IPS-18a (cell line): ENCODE results near the gene QSOX2.

Source experiments
- H3K27ac ChIP-seq: one replicate; pipeline ENCODE4 v1.5.1; 2013; ENCODE audit warnings: low read length
- H3K27me3 ChIP-seq: one replicate; pipeline ENCODE4 v1.6.1; 2013; ENCODE audit warnings: mild to moderate bottlenecking, low read length; ENCODE audit not compliant: control insufficient read depth, insufficient read depth
- H3K36me3 ChIP-seq: one replicate; pipeline ENCODE4 v1.6.1; 2013; ENCODE audit warnings: low read depth, low read length; ENCODE audit not compliant: control insufficient read depth
- H3K4me1 ChIP-seq: one replicate; pipeline ENCODE4 v1.6.1; 2013; ENCODE audit warnings: low read depth, low read length; ENCODE audit not compliant: control insufficient read depth
- H3K4me3 ChIP-seq: one replicate; pipeline ENCODE4 v1.5.1; 2013; ENCODE audit warnings: low read length
- H3K9ac ChIP-seq: one replicate; pipeline ENCODE4 v1.6.1; 2013; ENCODE audit warnings: mild to moderate bottlenecking, low read length, moderate library complexity
- H3K9me3 ChIP-seq: one replicate; pipeline ENCODE4 v1.6.1; 2013; ENCODE audit warnings: low read depth, low read length; ENCODE audit not compliant: control insufficient read depth

Gene QSOX2

DNA sequence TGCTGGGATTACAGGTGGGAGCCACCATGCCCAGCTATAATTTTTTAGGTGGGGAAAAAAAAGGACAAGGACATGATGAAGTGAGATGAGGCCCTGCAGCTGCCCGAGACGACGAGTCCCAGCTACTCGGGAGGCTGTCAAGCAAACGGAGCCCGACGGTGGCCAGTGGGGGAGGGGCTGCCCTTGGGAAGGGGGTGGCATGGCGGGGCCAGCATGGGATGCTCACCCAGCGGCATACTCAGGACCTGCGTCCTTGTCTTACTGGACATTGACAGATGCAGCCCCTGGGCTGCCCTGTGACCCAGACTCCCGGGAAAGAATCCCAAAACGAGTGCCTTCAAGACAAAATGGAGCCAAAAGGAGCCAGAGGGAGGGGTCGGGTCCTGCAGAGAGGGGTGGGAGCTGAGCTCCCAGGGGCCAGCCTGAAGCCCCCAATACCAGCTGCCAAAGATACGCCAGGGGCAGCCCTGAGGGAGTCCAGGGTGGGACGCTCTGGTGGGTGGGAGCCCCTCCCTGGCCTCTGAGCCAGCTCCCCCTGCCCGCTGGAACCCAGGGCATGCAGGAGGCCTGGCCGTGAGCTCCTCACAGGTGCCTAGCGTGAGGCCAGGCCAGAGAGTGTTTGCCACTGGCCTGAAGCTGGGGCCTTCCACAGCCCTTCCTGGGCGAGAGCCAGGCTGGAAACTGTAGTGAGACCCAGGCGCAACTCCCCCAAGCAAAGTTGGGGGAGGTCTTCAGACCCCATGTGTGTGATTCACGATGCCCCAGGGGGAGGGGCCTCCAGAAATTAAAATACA, 42.5 kb upstream of the QSOX2 start:
- Histone ChIP-seq H3K36me3 (no peaks in the 10 kb centered on the region), H3K4me3 (no peak overlapping the region), H3K4me1 (no peaks in the 10 kb centered on the region), H3K27me3 (no peaks in the 10 kb centered on the region), H3K9me3 (no peaks in the 10 kb centered on the region), H3K9ac (no peak overlapping the region), H3K27ac (no peak overlapping the region)

DNA sequence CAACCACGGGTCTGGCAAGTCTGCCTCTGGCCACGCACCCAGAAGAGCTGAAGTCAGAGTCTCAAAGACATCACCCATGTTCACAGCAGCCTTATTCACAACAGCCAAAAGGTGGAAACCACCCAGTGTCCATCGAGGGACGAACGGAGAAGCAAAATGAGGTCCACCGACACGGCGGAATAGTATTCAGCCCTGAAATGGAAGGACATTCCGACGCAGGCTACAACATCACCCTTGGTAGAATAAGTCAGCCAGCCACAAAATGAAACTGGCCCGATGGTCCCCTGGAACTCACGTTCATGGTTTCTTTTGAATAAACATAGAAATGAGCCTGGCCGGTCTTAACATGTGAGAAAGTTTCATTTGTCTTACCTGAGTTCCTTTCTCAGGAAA, 41.4 kb upstream of the QSOX2 start:
- no peaks in the 10 kb centered on the region for H3K4me1 ChIP-seq
- no peaks in the 10 kb centered on the region for H3K27me3 ChIP-seq
- no peak overlapping the region for H3K27ac ChIP-seq
- no peaks in the 10 kb centered on the region for H3K36me3 ChIP-seq
- H3K4me3 ChIP-seq: no peak overlapping the region
- no peak overlapping the region for H3K9ac ChIP-seq
- no peaks in the 10 kb centered on the region for H3K9me3 ChIP-seq

GRCh38 chr9:136286359-136286986, 40.9 kb upstream of the QSOX2 start:
- Histone ChIP-seq H3K36me3 (no peaks in the 10 kb centered on the region), H3K9ac (no peak overlapping the region), H3K27me3 (no peaks in the 10 kb centered on the region), H3K9me3 (no peaks in the 10 kb centered on the region), H3K4me1 (no peaks in the 10 kb centered on the region), H3K27ac (no peak overlapping the region), H3K4me3 (no peak overlapping the region)

- H3K27me3 ChIP-seq: no peaks in the 10 kb centered on the region
- H3K36me3 ChIP-seq: no peaks in the 10 kb centered on the region
- H3K4me1 ChIP-seq: no peaks in the 10 kb centered on the region
- no peak overlapping the region for H3K4me3 ChIP-seq
- no peaks in the 10 kb centered on the region for H3K9me3 ChIP-seq
- no peak overlapping the region for H3K27ac ChIP-seq
- no peak overlapping the region for H3K9ac ChIP-seq
Measured at GRCh38 chr9:136285501-136286358, 40.1 kb upstream of the QSOX2 start.

DNA sequence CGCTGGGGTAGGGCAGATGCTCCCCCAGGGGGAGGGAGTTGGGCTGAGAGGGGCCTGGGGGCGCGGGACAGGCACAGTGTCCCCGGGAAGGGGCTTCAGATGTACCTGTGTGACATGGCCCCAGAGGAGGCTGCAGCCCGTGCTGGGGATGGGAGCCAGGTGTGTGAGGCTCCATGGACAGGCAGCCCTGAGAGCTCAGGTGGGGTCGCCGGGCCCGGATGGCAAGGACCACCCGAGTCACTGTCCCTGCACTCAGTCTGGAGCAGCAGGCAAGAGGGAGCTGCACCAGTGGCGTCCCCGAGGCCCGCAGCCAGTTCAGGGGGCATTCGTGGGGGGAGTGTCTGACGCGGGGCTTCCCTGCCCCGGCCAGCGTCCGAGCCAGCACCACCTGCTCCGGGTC, 39.3 kb upstream of the QSOX2 start:
- Histone ChIP-seq H3K4me1 (no peaks in the 10 kb centered on the region), H3K9me3 (no peaks in the 10 kb centered on the region), H3K27me3 (no peaks in the 10 kb centered on the region), H3K27ac (no peak overlapping the region), H3K36me3 (no peaks in the 10 kb centered on the region), H3K4me3 (no peak overlapping the region), H3K9ac (no peak overlapping the region)

GRCh38 chr9:136284311-136284710, 38.7 kb upstream of the QSOX2 start:
- no peaks in the 10 kb centered on the region for H3K27me3 ChIP-seq
- H3K9ac ChIP-seq: no peak overlapping the region
- H3K27ac ChIP-seq: no peak overlapping the region
- H3K4me1 ChIP-seq: no peaks in the 10 kb centered on the region
- no peaks in the 10 kb centered on the region for H3K36me3 ChIP-seq
- H3K4me3 ChIP-seq: no peak overlapping the region
- no peaks in the 10 kb centered on the region for H3K9me3 ChIP-seq

- H3K4me3 ChIP-seq: no peak overlapping the region
- no peaks in the 10 kb centered on the region for H3K9me3 ChIP-seq
- H3K9ac ChIP-seq: no peak overlapping the region
- H3K27ac ChIP-seq: no peak overlapping the region
- H3K36me3 ChIP-seq: no peaks in the 10 kb centered on the region
- H3K27me3 ChIP-seq: no peaks in the 10 kb centered on the region
- no peaks in the 10 kb centered on the region for H3K4me1 ChIP-seq
Measured at GRCh38 chr9:136283291-136284235, 38.0 kb upstream of the QSOX2 start.

DNA sequence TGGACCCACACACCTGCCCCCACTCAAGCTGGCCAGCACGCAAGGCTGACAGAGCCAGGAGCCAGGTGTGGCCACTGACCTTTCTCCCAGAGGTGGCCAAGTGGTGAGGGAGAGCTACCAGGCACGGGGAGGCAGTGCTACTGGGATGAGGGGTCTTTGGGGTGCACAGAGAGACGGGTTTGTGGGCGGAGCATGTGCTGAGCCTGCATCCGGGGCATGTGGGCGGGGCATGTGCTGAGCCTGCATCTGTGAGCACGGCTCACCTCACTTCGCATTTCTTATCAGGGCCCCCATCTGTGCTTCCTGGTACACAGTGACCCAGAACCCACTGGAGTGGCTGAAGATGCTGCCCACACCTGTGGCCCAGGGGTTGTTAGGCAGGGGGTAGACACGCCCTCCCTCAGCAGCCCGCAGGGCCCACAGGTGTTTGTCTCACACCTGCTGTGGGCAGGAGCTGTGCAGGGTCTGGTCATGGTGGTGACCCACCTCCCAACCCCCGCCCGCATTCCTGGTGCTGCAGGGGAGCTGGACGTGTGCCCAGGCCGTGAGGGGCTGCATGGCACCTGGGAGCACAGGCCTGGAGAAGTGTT, 36.8 kb upstream of the QSOX2 start:
- no peak overlapping the region for H3K9ac ChIP-seq
- H3K27me3 ChIP-seq: no peaks in the 10 kb centered on the region
- H3K36me3 ChIP-seq: no peaks in the 10 kb centered on the region
- H3K4me3 ChIP-seq: no peak overlapping the region
- H3K4me1 ChIP-seq: no peaks in the 10 kb centered on the region
- no peaks in the 10 kb centered on the region for H3K9me3 ChIP-seq
- H3K27ac ChIP-seq: no peak overlapping the region

DNA sequence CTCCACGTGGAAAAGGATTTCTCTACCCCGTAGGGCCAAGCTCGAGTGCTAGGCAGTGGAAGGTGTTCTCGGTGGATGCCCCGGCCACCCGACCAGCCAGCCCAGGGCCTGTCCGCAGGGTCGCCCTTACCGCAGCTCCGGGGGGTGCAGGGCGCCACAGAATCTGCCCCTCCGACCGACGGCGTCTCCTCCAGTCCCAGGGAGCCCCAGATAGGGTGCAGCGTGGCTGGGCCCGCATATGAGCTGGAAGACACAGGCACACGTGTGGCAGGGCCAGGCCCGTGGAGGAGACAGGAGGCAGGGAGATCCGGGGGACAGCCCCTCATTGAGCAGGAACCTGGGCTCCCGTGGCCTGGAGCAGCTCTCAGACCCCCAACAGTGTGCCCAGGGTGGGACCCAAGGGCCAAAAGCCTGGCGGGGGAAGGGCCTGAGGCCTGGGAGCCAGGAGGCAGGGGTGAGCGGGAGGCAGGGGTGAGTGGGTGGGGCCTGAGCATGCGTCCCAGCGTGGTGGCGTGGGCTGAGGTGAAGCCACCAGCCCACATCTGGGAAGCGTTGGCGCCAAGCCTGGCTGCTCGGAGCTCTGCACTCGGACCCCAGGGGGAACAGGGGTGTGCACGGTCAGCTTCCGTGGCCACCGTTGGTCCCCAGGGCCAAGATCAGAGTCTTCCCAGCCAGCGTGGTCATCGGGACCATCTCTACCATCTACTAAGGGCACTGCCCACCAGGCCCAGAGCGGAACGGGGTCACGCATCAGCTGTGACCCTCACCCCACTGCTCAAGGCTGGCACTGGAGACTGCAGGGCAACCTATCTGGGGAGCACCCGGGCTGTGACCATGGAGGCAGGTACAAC, 36.0 kb upstream of the QSOX2 start:
- Histone ChIP-seq H3K36me3 (no peaks in the 10 kb centered on the region), H3K4me3 (no peak overlapping the region), H3K27me3 (no peaks in the 10 kb centered on the region), H3K9ac (no peak overlapping the region), H3K9me3 (no peaks in the 10 kb centered on the region), H3K27ac (no peak overlapping the region), H3K4me1 (no peaks in the 10 kb centered on the region)
